ENCODE results near the gene RALGPS1.

RALGPS1 gene

GRCh38 chr9:126957687-126958053, 43.1 kb downstream of the RALGPS1 start:
- DNase-seq, result no peak

- no peak for DNase-seq
These were observed 44.8 kb downstream of the RALGPS1 start for GRCh38 chr9:126959336-126959735.

GRCh38 chr9:126959917-126960316, 45.3 kb downstream of the RALGPS1 start:
- DNase-seq, result no peak

GRCh38 chr9:126962336-126962735, 47.8 kb downstream of the RALGPS1 start:
- DNase-seq, result no peak

GRCh38 chr9:126965077-126965476, 50.5 kb downstream of the RALGPS1 start:
- no peak for DNase-seq

- peak; percentile 48 for DNase-seq
These were observed 51.2 kb downstream of the RALGPS1 start for GRCh38 chr9:126965541-126966428.

GRCh38 chr9:126971261-126971660, 56.7 kb downstream of the RALGPS1 start:
- DNase-seq, result no peak

- DNase-seq, result no peak
These were observed 59.3 kb downstream of the RALGPS1 start for GRCh38 chr9:126973651-126974529.

- DNase-seq, result no peak
These were observed 60.0 kb downstream of the RALGPS1 start for GRCh38 chr9:126974594-126974993.

- DNase-seq, result no peak
These were observed 61.0 kb downstream of the RALGPS1 start for GRCh38 chr9:126975327-126976220.

- DNase-seq, result no peak
These were observed 64.9 kb downstream of the RALGPS1 start for GRCh38 chr9:126979461-126979860.

GRCh38 chr9:126980231-126980630, 65.6 kb downstream of the RALGPS1 start:
- no peak for DNase-seq

- no peak for DNase-seq
These were observed 66.6 kb downstream of the RALGPS1 start for GRCh38 chr9:126981218-126981617.

- no peak for DNase-seq
These were observed 67.8 kb downstream of the RALGPS1 start for GRCh38 chr9:126982215-126983002.

- DNase-seq, result no peak
These were observed 69.2 kb downstream of the RALGPS1 start for GRCh38 chr9:126983767-126984166.

- no peak for DNase-seq
These were observed 70.4 kb downstream of the RALGPS1 start for GRCh38 chr9:126984969-126985368.

GRCh38 chr9:126985870-126986498, 71.4 kb downstream of the RALGPS1 start:
- DNase-seq, result peak; percentile 74

- no peak for DNase-seq
These were observed 71.9 kb downstream of the RALGPS1 start for GRCh38 chr9:126986506-126986951.

- no peak for DNase-seq
These were observed 74.3 kb downstream of the RALGPS1 start for GRCh38 chr9:126988857-126989256.

GRCh38 chr9:126989847-126990842, 75.6 kb downstream of the RALGPS1 start:
- no peak for DNase-seq
